ENCODE data around the gene CYP26C1. TPM values are rescaled to one million over a fixed set of nuclear protein-coding genes. Genes with fewer than 3 reads are reported as not detected.
A peak's percentile ranks its signal among the peaks of the same experiment; 100 is the strongest.

CYP26C1 gene
- total RNA-seq, 1 experiment from 2014 or later, result 0.11 TPM

DNA sequence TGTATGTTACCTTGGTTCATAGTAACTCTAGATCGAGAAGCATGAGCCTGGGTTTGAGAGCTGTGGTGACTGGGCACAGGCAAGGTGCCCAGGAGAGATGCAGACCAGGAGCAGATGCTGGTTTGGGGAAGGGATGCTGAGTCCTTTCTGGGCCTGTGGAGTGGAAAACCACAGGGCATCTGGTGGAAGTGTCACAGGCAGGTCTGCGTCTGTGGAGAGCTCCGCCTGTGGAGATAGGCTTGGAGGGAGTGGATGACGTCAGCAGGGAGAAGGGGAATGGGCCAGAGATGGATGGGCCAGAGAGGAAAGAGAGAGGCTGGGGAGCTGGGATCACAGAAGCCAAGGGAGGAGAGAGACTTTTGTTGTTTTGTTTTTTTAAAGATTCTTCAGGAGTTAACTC, 27.9 kb downstream of the CYP26C1 start:
- ChIA-PET POLR2A (no interaction called here), CTCF (interaction anchor here (0.5 to 2.3 kb wide), 7 partner anchors 14 to 288 kb away, joined by 3 to 11 read pairs (median 5); no protein-coding TSS in a partner anchor)
- Mint-ChIP-seq H3K4me3 (no peak overlapping the region), H3K9me3 (peaks cover 18% of the 10 kb centered on the region), H3K27me3 (ENCODE audit: low read depth) (peaks cover 6% of the 10 kb centered on the region), H3K4me1 (peaks cover 29% of the 10 kb centered on the region), H3K27ac (peak overlapping the region; percentile 22), H3K36me3 (peaks cover 2% of the 10 kb centered on the region; the same call in 1 of the 2 replicates)
- TF ChIP-seq, protein P1, sequence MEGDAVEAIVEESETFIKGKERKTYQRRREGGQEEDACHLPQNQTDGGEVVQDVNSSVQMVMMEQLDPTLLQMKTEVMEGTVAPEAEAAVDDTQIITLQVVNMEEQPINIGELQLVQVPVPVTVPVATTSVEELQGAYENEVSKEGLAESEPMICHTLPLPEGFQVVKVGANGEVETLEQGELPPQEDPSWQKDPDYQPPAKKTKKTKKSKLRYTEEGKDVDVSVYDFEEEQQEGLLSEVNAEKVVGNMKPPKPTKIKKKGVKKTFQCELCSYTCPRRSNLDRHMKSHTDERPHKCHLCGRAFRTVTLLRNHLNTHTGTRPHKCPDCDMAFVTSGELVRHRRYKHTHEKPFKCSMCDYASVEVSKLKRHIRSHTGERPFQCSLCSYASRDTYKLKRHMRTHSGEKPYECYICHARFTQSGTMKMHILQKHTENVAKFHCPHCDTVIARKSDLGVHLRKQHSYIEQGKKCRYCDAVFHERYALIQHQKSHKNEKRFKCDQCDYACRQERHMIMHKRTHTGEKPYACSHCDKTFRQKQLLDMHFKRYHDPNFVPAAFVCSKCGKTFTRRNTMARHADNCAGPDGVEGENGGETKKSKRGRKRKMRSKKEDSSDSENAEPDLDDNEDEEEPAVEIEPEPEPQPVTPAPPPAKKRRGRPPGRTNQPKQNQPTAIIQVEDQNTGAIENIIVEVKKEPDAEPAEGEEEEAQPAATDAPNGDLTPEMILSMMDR (IDR thresholded peaks at IDR 0.05), result no peak
- TF ChIP-seq TCF7 (CRISPR knock-in tag; IDR thresholded peaks at IDR 0.05; ENCODE audit: low read depth) (no peak), CDX4 (CRISPR knock-in tag; IDR thresholded peaks at IDR 0.05; ENCODE audit: borderline replicate concordance) (no peak), SOX15 (CRISPR knock-in tag; IDR thresholded peaks at IDR 0.05) (no peak), SMAD3 (CRISPR knock-in tag; IDR thresholded peaks at IDR 0.05; ENCODE audit: borderline replicate concordance) (no peak)
- TF ChIP-seq, protein P2, sequence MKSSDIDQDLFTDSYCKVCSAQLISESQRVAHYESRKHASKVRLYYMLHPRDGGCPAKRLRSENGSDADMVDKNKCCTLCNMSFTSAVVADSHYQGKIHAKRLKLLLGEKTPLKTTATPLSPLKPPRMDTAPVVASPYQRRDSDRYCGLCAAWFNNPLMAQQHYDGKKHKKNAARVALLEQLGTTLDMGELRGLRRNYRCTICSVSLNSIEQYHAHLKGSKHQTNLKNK (CRISPR knock-in tag; IDR thresholded peaks at IDR 0.05), result no peak
- TF ChIP-seq, protein P3, sequence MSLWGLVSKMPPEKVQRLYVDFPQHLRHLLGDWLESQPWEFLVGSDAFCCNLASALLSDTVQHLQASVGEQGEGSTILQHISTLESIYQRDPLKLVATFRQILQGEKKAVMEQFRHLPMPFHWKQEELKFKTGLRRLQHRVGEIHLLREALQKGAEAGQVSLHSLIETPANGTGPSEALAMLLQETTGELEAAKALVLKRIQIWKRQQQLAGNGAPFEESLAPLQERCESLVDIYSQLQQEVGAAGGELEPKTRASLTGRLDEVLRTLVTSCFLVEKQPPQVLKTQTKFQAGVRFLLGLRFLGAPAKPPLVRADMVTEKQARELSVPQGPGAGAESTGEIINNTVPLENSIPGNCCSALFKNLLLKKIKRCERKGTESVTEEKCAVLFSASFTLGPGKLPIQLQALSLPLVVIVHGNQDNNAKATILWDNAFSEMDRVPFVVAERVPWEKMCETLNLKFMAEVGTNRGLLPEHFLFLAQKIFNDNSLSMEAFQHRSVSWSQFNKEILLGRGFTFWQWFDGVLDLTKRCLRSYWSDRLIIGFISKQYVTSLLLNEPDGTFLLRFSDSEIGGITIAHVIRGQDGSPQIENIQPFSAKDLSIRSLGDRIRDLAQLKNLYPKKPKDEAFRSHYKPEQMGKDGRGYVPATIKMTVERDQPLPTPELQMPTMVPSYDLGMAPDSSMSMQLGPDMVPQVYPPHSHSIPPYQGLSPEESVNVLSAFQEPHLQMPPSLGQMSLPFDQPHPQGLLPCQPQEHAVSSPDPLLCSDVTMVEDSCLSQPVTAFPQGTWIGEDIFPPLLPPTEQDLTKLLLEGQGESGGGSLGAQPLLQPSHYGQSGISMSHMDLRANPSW (CRISPR knock-in tag; conservative IDR thresholded peaks at IDR 0.05; ENCODE audit: low read depth), result no peak
- DNase-seq (ENCODE audit: low spot score), result no peak
- ATAC-seq, result no peak

- Mint-ChIP-seq H3K9me3 (peaks cover 18% of the 10 kb centered on the region), H3K4me1 (peaks cover 29% of the 10 kb centered on the region), H3K27ac (no peak overlapping the region), H3K27me3 (ENCODE audit: low read depth) (peaks cover 6% of the 10 kb centered on the region), H3K4me3 (no peak overlapping the region), H3K36me3 (peaks cover 2% of the 10 kb centered on the region; the same call in 1 of the 2 replicates)
- no peak for DNase-seq (ENCODE audit: low spot score)
- no peak for ATAC-seq
- ChIA-PET POLR2A (no interaction called here), CTCF (no interaction called here)
- TF ChIP-seq NFATC4 (CRISPR knock-in tag; IDR thresholded peaks at IDR 0.05) (no peak), RELA (CRISPR knock-in tag; IDR thresholded peaks at IDR 0.05; ENCODE audit: borderline replicate concordance) (no peak), CDX4 (CRISPR knock-in tag; IDR thresholded peaks at IDR 0.05; ENCODE audit: borderline replicate concordance) (no peak), ZNF532 (CRISPR knock-in tag; IDR thresholded peaks at IDR 0.05; ENCODE audit: borderline replicate concordance) (no peak), E2F5 (CRISPR knock-in tag; IDR thresholded peaks at IDR 0.05) (no peak), IRF2 (CRISPR knock-in tag; IDR thresholded peaks at IDR 0.05; ENCODE audit: borderline replicate concordance, low read depth) (no peak)
- TF ChIP-seq, protein P4, sequence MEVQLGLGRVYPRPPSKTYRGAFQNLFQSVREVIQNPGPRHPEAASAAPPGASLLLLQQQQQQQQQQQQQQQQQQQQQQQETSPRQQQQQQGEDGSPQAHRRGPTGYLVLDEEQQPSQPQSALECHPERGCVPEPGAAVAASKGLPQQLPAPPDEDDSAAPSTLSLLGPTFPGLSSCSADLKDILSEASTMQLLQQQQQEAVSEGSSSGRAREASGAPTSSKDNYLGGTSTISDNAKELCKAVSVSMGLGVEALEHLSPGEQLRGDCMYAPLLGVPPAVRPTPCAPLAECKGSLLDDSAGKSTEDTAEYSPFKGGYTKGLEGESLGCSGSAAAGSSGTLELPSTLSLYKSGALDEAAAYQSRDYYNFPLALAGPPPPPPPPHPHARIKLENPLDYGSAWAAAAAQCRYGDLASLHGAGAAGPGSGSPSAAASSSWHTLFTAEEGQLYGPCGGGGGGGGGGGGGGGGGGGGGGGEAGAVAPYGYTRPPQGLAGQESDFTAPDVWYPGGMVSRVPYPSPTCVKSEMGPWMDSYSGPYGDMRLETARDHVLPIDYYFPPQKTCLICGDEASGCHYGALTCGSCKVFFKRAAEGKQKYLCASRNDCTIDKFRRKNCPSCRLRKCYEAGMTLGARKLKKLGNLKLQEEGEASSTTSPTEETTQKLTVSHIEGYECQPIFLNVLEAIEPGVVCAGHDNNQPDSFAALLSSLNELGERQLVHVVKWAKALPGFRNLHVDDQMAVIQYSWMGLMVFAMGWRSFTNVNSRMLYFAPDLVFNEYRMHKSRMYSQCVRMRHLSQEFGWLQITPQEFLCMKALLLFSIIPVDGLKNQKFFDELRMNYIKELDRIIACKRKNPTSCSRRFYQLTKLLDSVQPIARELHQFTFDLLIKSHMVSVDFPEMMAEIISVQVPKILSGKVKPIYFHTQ (CRISPR knock-in tag; IDR thresholded peaks at IDR 0.05), result no peak
- TF ChIP-seq, protein P2 (CRISPR knock-in tag; IDR thresholded peaks at IDR 0.05), result no peak
Measured at GRCh38 chr10:93090619-93091018, 30.0 kb downstream of the CYP26C1 start.

Measured in WTC11 (cell line).